HL-60 (cell line): ENCODE data around the gene SIGMAR1.

Experiments used
- DNase-seq, 2 experiments: peaks; one replicate each; pipeline ENCODE4 v3.0.0-alpha.2; 2010 to 2020; ENCODE audit warnings: low read depth in 1 of 2, low spot score in 1 of 2
- H3K27ac ChIP-seq: fragments of 250-450 bp; sonication (Bioruptor Pico); replicated peaks from 2 replicates; pipeline ENCODE4 v1.5.1; 2020; ENCODE audit warnings: mild to moderate bottlenecking, moderate library complexity
- H3K27me3 ChIP-seq: fragments of 250-450 bp; sonication (Bioruptor Pico); 2 replicates; pipeline ENCODE4 v1.5.1; 2021; ENCODE audit warnings: mild to moderate bottlenecking, moderate library complexity; ENCODE audit not compliant: insufficient read depth, poor library complexity, severe bottlenecking
- H3K4me3 ChIP-seq: replicated peaks from 2 replicates; pipeline ENCODE4 v1.5.1; 2011; ENCODE audit warnings: mild to moderate bottlenecking, control low read depth, low read length; ENCODE audit not compliant: insufficient read depth
- CTCF ChIP-seq: IDR thresholded peaks from one replicate; pipeline ENCODE4 v1.5.1; 2011; ENCODE audit warnings: low read length, control low read depth, inconsistent platforms; ENCODE audit not compliant: insufficient read depth
- GABPA ChIP-seq: IDR thresholded peaks from 2 replicates; pipeline ENCODE4 v1.6.1; 2012; ENCODE audit warnings: low read depth
- POLR2AphosphoS5 ChIP-seq: IDR thresholded peaks from 2 replicates; pipeline ENCODE4 v1.6.1; 2012; ENCODE audit warnings: low read depth
- REST ChIP-seq: IDR thresholded peaks from 2 replicates; pipeline ENCODE4 v1.6.1; 2012; ENCODE audit warnings: low read depth; ENCODE audit not compliant: insufficient replicate concordance
- SPI1 ChIP-seq: IDR thresholded peaks from 2 replicates; pipeline ENCODE4 v1.6.1; 2012; ENCODE audit warnings: low read depth, mild to moderate bottlenecking, borderline replicate concordance

SIGMAR1 gene

GRCh38 chr9:34652602-34653000 is 15.0 kb upstream of the SIGMAR1 start:
- DNase-seq = no peak
- Histone ChIP-seq H3K4me3 (no peak overlapping the region), H3K27ac (no peak overlapping the region), H3K27me3 (no peaks in the 10 kb centered on the region)
- TF ChIP-seq REST (no peak), SPI1 (no peak), GABPA (no peak), CTCF (no peak), POLR2AphosphoS5 (no peak)

GRCh38 chr9:34651876-34652601 is 14.5 kb upstream of the SIGMAR1 start, which contains the start of gene IL11RA:
IL11RA (plus strand) TSS chr9:34652185; CDS start chr9:34655218, 3,033 bp downstream.
- Histone ChIP-seq H3K27ac (no peak within 1 kb of the TSS), H3K27me3 (no peaks in the 10 kb centered on the region), H3K4me3 (no peak within 1 kb of the TSS)
- TF ChIP-seq POLR2AphosphoS5 = 0 out of 2 replicates have a peak, but pooled peaks have one; percentile 27
- TF ChIP-seq CTCF = no peak
- no peak for TF ChIP-seq REST
- DNase-seq = no peak

GRCh38 chr9:34651321-34651720 is 13.7 kb upstream of the SIGMAR1 start:
- TF ChIP-seq CTCF (no peak), SPI1 (no peak), REST (no peak), POLR2AphosphoS5 (no peak), GABPA (no peak)
- no peak overlapping the region for H3K4me3 ChIP-seq
- H3K27me3 ChIP-seq = no peaks in the 10 kb centered on the region
- no peak overlapping the region for H3K27ac ChIP-seq
- DNase-seq = no peak
